ENCODE data around the gene C17orf78. TPM values are rescaled to one million over a fixed set of nuclear protein-coding genes. Genes with fewer than 3 reads are reported as not detected.

The C17orf78 gene
- total and polyA plus RNA-seq, 2 of the 13 experiments (the other 11 are each of a cell fraction or from before 2014, with no cell fraction given): not detected

GRCh38 chr17:37358830-37359681 lies 16.7 kb upstream of the C17orf78 start (continued):
- no peak; the same call in none of the 2 replicates for TF ChIP-seq DRAP1 (CRISPR knock-in tag; IDR thresholded peaks at IDR 0.05)
- TF ChIP-seq, protein P1, sequence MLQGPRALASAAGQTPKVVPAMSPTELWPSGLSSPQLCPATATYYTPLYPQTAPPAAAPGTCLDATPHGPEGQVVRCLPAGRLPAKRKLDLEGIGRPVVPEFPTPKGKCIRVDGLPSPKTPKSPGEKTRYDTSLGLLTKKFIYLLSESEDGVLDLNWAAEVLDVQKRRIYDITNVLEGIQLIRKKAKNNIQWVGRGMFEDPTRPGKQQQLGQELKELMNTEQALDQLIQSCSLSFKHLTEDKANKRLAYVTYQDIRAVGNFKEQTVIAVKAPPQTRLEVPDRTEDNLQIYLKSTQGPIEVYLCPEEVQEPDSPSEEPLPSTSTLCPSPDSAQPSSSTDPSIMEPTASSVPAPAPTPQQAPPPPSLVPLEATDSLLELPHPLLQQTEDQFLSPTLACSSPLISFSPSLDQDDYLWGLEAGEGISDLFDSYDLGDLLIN (CRISPR knock-in tag; IDR thresholded peaks at IDR 0.05; ENCODE audit: borderline replicate concordance): no peak
- TF ChIP-seq TBL1XR1 (IDR thresholded peaks at IDR 0.05; ENCODE audit: borderline replicate concordance, low read length, partially characterized antibody): no peak
- TF ChIP-seq, protein P2, sequence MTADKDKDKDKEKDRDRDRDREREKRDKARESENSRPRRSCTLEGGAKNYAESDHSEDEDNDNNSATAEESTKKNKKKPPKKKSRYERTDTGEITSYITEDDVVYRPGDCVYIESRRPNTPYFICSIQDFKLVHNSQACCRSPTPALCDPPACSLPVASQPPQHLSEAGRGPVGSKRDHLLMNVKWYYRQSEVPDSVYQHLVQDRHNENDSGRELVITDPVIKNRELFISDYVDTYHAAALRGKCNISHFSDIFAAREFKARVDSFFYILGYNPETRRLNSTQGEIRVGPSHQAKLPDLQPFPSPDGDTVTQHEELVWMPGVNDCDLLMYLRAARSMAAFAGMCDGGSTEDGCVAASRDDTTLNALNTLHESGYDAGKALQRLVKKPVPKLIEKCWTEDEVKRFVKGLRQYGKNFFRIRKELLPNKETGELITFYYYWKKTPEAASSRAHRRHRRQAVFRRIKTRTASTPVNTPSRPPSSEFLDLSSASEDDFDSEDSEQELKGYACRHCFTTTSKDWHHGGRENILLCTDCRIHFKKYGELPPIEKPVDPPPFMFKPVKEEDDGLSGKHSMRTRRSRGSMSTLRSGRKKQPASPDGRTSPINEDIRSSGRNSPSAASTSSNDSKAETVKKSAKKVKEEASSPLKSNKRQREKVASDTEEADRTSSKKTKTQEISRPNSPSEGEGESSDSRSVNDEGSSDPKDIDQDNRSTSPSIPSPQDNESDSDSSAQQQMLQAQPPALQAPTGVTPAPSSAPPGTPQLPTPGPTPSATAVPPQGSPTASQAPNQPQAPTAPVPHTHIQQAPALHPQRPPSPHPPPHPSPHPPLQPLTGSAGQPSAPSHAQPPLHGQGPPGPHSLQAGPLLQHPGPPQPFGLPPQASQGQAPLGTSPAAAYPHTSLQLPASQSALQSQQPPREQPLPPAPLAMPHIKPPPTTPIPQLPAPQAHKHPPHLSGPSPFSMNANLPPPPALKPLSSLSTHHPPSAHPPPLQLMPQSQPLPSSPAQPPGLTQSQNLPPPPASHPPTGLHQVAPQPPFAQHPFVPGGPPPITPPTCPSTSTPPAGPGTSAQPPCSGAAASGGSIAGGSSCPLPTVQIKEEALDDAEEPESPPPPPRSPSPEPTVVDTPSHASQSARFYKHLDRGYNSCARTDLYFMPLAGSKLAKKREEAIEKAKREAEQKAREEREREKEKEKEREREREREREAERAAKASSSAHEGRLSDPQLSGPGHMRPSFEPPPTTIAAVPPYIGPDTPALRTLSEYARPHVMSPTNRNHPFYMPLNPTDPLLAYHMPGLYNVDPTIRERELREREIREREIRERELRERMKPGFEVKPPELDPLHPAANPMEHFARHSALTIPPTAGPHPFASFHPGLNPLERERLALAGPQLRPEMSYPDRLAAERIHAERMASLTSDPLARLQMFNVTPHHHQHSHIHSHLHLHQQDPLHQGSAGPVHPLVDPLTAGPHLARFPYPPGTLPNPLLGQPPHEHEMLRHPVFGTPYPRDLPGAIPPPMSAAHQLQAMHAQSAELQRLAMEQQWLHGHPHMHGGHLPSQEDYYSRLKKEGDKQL (CRISPR knock-in tag; IDR thresholded peaks at IDR 0.05; ENCODE audit: low read depth): no peak
- no peak for TF ChIP-seq ZNF672 (CRISPR knock-in tag; IDR thresholded peaks at IDR 0.05)
- TF ChIP-seq ZNF713 (CRISPR knock-in tag; IDR thresholded peaks at IDR 0.05): no peak
- TF ChIP-seq ZNF83 (CRISPR knock-in tag; IDR thresholded peaks at IDR 0.05; ENCODE audit: borderline replicate concordance): no peak
- no peak for TF ChIP-seq PHB2 (IDR thresholded peaks at IDR 0.05; ENCODE audit: partially characterized antibody)
- TF ChIP-seq USF2 (IDR thresholded peaks at IDR 0.05; ENCODE audit: low read depth, low read length): no peak
- no peak for TF ChIP-seq USF2 (CRISPR knock-in tag; IDR thresholded peaks at IDR 0.05; ENCODE audit: borderline replicate concordance)
- TF ChIP-seq STAT5B (CRISPR knock-in tag; IDR thresholded peaks at IDR 0.05): no peak
- TF ChIP-seq SCMH1 (CRISPR knock-in tag; IDR thresholded peaks at IDR 0.05; ENCODE audit: borderline replicate concordance): no peak
- 0 out of 2 replicates have a peak, but pooled peaks have one; percentile 33 for TF ChIP-seq AHR (CRISPR knock-in tag; IDR thresholded peaks at IDR 0.05)
- no peak for TF ChIP-seq FOXP4 (CRISPR knock-in tag; IDR thresholded peaks at IDR 0.05)
- no peak for TF ChIP-seq ZNF740 (CRISPR knock-in tag; IDR thresholded peaks at IDR 0.05)
- TF ChIP-seq CCAR2 (optimal IDR thresholded peaks at IDR 0.05; ENCODE audit: low read depth, low read length): no peak
- TF ChIP-seq RORA (CRISPR knock-in tag; IDR thresholded peaks at IDR 0.05): no peak
